ENCODE measurements around the gene ATP6V0A4.
"Not testable (repeated sequence)": the region's sequence is repeated elsewhere in the genome, so short reads cannot be mapped to it uniquely, and the experiment has no call there.

ATP6V0A4 gene

DNA sequence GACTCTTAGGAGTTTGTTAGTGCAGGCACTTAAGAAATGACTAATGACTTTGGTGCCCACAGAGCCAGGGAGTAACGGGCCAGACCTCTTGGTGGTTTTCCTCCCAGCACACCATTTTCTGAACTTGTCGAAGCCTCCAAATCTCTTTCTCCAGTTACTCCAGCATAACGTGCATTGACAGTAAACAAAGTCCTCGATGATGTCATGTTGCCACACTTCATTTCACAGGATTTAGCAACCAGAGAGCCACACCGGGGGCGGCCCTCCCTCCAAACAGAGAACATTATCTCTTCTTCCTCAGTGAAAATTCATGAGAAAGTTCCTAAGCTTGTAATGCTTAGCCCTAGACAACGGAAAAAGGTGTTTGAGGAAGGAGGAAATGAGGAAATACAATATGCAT is 92.8 kb downstream of the ATP6V0A4 start:
- in situ Hi-C loops (cut with MboI; ENCODE audit: low sequenced_read_pairs) = no loop called here

DNA sequence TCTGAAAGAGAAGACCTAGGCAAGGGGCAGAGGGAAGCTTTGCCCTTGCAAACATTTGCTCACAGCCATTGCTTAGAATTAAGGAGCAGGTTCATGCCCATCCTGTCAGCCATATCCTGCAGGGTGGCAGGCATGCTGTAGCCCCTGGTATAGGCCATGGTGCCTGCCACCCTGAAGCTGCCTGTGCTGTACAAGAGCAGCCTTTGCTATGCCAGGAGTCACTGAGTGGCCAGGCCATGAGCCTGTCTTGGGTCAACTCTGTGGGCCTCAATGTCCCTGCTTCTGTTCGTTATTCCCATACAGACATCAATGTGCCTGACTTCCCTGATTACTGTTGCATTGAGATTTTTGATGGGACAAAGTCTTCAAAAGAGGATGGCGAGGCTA is 96.5 kb downstream of the ATP6V0A4 start:
- in situ Hi-C loops (cut with MboI; ENCODE audit: low sequenced_read_pairs) = no loop called here

DNA sequence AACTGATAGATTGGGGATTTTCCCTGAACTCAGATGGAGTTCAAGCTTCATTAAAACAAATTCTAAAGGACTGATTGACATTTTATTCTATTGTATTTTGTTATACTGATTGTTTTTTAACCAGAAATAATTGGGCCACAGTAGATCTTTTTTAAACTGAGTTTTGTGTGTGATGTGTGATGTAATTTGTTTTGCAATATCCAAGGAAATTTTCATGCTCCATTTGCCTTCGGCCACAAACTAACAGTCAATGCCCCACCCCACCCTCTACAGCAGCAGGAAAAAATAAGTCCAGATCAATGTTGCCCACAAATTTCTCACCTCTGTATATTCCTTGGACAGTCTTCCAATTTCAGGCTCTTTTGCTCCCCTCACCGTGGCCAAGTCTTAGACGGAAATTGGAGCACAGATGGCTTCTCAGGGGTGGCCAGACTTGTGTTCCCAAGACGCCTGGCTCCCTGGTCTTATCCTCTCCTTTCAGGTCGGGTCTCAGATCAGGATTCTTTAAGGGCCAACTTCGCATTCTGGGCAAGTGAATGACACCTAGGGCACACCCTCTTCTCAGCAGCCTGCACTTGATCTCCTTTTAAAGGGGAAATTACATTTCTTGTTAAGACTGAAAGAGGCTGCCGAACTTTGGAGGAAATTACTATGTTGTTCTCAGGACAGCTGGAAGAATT is 97.0 kb downstream of the ATP6V0A4 start, which contains the start of gene SVOPL:
TSS of gene SVOPL (minus strand) at position 506 of the 680 bp plus-strand sequence. CDS start 22,317 bp downstream, outside the sequence.
- in situ Hi-C loops (cut with MboI; ENCODE audit: low sequenced_read_pairs) = no loop called here

DNA sequence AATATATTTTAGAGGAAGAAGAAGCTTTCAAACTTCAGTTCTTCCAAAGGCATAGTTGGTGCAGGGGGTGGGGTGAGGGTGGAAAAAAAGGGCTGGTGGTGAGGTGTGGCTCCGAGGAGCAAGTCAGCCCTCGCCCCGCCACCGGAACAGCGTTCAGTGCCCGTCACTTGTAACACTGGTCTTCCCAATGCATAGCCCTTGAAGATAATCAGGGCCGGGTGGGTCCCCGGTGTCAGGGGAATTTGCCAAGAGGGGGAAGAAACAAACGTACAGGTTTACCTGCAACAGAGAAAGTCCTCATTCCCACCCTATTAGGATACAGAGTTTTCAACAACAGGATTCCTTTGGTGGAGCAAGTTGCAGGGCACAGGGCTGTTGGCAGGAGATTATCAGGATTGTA is 98.3 kb downstream of the ATP6V0A4 start:
- in situ Hi-C loops (cut with MboI; ENCODE audit: low sequenced_read_pairs) = no loop called here

DNA sequence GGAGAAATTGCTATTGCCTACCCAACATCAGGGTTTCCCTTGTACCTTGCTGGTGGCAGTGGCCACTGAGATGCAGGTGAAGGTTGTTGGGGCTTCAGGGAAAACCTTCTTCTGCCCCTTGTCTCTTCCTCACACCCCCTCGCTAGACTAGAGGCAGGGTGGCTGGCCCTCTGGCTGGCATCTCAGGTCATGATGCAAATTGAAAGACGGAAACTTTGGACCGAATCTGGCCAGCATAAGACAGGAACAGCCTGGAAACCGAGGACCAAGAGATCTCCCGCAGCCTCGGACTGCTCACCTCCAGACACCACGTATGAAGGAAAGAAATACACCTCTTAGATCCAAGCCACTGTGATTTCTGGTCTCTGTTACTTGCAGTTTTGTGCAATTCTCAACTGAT is 99.7 kb downstream of the ATP6V0A4 start:
- in situ Hi-C loops (cut with MboI; ENCODE audit: low sequenced_read_pairs) = no loop called here

DNA sequence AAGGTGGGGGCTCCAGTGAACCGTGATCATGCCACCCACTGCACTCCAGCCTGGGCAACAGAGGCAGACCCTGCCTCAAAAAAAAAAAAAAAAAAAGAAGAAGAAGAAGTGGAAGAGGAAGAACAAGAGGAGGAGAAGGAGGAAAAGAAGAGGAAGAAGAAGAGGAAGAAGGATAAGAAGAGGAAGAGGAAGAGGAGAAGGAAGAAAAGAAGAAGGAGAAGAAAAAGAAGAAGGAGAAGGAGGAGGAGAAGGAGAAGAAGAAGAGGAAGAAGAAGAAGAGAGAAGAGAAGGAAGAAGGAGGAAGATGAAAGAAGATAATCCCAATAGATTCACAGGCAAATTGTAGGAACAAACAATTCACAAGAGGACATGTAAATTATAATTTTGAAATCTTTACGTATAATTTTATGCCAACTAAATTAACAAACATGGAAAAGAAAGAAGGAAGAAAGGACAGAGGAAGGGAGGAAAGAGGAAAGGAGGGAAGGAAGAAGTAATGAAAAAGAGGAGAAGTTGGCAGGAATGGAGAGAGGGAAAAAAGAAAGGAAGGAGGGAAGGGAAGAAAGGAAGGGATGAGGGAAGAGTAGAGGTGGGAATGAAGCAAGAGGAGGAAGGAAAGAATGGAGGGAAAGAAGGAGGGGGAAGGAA is 100.3 kb downstream of the ATP6V0A4 start:
- in situ Hi-C loops (cut with MboI; ENCODE audit: low sequenced_read_pairs) = no loop called here

DNA sequence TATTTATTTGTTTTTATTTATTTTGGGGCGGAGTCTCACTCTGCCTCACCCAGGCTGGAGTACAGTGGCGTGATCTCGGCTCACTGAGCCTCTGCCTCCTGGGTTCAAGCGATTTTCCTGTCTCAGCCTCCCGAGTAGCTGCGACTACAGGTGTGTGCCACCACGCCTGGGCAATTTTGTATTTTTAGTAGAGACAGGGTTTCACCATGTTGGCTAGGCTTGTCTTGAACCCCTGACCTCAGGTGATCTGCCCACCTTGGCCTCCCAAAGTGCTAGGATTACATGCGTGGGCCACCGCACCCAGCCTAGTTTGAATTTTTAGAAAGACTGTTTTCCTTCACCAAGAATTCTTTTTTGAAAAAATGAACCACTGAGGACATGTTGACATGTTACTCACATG is 102.2 kb downstream of the ATP6V0A4 start:
- in situ Hi-C loops (cut with MboI; ENCODE audit: low sequenced_read_pairs) = not testable (repeated sequence)

DNA sequence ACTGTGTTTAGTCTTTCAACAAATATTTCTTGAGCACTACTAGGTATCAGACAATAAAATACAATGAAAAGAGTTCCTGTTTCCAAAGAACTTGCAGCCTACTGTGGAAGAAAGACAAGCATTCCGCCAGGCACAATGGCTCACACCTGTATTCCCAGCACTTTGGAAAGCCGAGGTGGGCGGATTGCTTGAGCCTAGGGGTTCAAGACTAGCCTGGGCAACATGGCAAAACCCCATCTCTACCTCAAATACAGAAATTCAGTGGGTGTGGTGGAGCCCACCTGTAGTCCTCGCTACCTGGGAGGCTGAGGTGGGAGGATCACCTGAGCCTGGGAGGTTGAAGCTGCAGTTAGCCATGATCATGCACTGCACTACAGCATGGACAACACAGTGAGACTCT is 102.9 kb downstream of the ATP6V0A4 start:
- in situ Hi-C loops (cut with MboI; ENCODE audit: low sequenced_read_pairs) = no loop called here

DNA sequence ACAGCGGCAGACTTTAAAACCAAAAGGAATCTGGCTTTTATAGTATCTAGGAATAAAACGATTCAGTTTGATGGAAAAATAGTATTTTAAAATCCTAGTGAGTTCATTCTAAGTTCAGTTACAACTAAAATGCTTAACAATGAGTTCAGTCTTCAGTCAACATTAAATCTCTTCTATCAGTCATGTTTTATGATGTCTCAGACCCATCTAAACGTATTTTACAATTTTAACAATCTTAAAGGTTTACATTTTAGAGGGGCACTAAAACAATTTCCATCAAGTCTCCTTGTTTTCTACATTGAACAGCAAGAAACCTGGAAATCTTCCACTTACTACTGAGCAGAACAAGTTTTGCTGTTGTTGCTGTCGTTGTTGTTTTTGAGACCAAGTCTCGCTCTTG is 106.8 kb downstream of the ATP6V0A4 start:
- in situ Hi-C loops (cut with MboI; ENCODE audit: low sequenced_read_pairs) = no loop called here

DNA sequence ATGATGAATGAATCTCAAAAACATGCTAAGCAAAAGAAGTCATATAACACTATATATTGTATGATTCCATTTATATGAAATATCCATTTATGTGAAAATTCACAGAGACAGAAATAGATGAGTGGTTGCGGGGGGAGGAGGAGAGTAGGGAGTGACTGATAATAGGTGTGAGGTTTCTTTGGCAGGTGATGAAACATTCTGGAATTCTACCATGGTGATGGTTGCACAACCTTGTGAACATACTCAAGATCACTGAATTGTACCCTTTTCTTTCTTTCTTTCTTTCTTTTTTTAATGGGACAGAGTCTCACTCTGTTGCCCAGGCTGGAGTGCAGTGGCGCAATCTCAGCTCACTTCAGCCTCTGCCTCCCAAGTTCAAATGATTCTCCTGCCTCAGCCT is 107.5 kb downstream of the ATP6V0A4 start:
- in situ Hi-C loops (cut with MboI; ENCODE audit: low sequenced_read_pairs) = no loop called here

DNA sequence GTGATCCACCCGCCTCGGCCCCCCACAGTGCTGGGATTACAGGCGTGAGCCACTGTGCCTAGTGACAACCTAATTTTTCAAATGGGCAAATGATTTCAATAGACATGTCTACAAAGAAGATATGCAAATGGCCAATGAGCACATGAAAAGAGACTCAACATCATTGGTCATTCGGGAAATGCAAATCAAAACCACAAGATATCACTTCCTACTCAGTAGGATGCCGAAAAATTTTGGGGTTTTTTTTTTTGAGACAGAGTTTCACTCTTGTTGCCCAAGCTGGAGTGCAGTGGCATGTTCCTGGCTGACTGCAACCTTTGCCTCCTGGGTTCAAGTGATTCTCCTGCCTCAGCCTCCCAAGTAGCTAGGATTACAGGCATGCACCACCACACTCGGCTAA is 110.0 kb downstream of the ATP6V0A4 start:
- in situ Hi-C loops (cut with MboI; ENCODE audit: low sequenced_read_pairs) = not testable (repeated sequence)

DNA sequence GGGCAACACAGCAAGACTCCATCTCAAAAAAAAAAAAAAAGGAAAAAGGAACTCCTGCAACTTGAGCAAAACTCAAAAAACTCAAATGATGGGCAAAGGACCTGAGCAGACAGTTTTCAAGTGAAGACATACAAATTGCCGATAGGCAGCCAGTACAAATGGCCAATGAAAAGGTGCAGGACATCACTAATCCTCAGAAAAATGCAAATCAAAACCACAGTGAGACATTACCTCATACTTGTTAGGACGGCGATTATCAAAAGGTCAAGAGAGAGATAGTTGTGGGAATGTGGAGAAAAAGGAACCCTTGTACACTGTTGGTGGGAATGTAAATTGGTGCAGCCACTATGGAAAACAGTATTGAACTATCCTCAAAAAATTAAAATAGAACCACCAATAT is 113.7 kb downstream of the ATP6V0A4 start:
- in situ Hi-C loops (cut with MboI; ENCODE audit: low sequenced_read_pairs) = no loop called here

DNA sequence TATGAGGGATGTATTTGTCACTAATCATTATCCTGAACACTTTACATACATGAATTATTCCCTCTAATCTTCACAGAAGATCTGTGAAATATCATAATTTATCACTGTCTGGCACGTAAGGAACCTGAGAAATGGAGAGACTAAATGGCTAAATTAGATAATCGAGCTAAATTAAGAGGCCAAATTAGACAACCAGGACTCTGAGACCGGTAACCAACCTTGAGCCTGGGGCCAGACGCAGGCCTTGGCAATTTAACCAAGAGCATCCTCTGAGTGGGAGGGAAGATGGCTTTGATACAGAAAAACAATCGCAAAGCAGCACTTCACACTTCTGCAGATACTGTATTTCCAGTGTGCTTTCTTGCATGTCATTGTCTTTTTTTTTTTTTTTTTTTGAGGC is 118.2 kb downstream of the ATP6V0A4 start:
- in situ Hi-C loops (cut with MboI; ENCODE audit: low sequenced_read_pairs) = no loop called here

DNA sequence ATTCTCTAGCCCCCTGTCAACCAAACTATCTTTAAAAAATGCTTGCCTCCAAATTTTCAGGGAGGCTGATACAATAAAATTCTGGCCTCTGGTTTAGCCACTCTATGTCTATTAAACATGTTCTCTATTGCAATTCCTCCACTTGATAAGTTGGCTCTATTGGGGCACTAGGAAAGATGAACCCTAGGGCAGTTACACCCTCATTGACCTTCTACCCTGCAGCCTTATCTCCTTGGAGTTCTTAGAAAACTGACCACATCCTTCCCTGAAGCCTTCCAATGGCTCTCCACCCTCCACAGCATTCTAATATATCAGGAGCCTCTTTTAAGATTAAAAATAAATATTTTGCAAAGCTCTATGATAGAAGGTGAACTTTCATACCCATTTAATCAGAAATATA is 127.4 kb downstream of the ATP6V0A4 start:
- in situ Hi-C loops (cut with MboI; ENCODE audit: low sequenced_read_pairs) = no loop called here

DNA sequence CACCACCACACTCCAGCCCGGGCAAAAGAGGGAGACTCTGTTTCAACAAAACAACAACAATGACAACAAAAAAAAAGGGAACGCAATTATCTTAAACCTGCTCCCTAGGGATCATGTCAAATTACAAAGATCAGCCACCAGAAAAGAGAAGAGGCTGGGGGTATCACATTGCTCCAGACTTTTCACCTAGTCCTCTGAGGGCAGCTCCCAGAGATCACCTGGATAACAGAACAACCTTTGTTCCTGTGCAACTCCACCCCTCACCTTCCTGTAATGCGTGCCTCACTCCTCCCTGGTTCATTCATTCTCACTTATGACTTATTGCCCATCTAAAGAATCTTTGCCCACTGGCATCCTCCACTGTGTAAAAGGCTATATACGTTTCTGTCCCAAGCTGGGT is 128.6 kb downstream of the ATP6V0A4 start:
- in situ Hi-C loops (cut with MboI; ENCODE audit: low sequenced_read_pairs) = no loop called here

DNA sequence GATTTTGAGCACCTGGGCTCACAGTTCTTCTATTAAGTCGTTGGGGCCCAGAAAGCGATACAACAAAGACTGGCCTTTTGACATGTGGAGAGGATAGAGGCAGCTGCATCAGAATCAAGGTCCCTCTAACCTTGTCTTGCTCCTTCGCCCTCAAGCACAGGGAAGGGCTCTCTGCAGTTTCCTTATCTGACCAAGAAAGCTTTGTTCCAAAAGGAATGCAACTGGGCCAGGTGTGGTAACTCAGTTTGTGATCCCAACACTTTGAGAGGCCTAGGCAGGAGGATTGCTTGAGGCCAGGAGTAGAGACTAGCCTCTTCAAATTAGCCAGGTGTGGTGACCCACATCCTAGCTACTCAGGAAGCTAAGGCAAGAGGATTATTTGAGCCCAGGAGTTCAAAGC is 129.1 kb downstream of the ATP6V0A4 start:
- in situ Hi-C loops (cut with MboI; ENCODE audit: low sequenced_read_pairs) = no loop called here

DNA sequence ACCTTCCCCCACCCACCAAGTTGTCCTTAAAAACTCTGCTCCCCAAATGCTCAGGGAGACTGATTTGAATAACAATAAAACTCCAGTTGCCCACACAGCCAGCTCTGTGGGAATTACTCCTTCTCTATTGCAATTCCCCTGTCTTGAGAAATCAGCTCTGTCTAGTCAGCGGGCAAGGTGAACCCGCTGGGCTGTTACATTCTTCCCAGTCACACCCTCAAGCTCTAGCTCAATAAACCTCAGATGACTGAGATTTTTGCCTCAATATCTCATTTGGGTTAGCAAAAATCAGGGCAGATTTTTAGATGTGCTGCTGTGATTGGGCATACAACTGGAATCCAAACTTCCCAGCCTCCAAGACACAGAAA is 129.8 kb downstream of the ATP6V0A4 start:
- in situ Hi-C loops (cut with MboI; ENCODE audit: low sequenced_read_pairs) = no loop called here

DNA sequence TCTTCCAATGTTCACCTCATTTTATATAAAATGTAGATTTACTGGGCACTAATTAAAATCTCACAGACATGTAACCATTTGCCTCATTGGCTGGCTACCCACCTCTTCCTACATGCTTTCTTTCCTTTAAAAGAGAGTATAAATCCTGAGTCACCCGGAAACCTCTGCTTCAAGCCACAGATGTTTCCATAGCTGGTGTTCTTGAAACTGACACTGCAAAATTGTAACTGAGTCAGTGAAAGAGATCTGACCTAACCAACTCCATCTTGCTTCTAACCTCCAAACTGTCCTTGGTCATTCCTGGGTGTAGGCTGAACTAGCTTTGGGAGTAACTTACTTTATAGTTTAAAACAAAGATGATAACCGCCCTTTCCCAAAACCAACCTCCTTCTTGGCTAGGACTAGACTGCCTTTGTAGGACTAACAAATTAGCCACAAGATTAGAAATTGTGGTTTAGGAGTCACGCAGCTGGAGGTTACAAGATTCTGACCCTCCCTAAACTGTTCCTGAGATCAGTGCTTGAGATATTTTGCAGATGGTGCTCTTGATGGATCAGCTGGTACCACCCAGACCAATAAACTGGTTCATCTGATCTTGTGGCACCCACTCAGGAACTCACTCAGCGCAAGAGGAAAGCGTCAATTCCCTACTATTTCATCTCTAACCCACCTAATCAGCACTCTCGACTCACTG is 130.3 kb downstream of the ATP6V0A4 start:
- in situ Hi-C loops (cut with MboI; ENCODE audit: low sequenced_read_pairs) = no loop called here

DNA sequence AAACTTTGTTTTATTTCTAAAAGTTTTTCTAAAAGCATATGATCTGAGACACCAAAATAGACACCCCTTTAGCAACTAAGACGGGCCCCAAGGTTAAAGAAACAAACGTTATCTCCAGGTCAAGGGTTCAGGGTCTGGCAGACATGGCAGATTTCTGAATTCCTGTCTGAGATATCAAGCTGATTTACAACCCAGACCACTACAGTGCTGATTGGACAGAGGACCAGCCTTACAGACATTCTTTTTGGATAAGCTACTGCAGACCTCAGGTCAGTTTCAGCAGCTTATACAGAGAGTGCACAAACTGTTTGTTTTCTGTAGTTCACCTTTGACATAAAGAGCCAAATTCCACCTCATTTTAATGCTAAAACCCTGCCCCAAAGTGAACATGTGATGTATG is 131.6 kb downstream of the ATP6V0A4 start:
- in situ Hi-C loops (cut with MboI; ENCODE audit: low sequenced_read_pairs) = no loop called here

DNA sequence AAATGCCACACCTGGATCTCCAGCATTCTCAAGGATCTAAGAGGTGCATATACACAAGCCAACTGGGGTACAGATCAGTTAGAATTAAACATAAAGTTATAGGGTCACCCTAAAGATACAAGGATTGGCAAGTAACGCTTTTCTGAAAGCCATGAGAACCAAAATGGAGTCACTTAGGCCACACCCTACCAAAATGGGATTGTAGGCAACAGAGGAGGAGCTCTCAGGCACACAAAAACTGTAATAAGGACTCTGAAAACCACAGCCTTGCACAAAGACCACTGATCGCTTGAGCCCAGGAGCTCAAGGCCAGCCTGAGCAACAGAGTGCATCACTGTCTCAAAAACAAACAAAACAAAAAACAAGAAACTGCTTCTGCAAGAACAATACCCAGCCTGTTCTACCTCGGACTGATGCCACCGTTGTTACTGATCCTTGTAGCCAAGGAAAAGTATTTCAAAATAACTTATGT is 132.3 kb downstream of the ATP6V0A4 start:
- in situ Hi-C loops (cut with MboI; ENCODE audit: low sequenced_read_pairs) = no loop called here

DNA sequence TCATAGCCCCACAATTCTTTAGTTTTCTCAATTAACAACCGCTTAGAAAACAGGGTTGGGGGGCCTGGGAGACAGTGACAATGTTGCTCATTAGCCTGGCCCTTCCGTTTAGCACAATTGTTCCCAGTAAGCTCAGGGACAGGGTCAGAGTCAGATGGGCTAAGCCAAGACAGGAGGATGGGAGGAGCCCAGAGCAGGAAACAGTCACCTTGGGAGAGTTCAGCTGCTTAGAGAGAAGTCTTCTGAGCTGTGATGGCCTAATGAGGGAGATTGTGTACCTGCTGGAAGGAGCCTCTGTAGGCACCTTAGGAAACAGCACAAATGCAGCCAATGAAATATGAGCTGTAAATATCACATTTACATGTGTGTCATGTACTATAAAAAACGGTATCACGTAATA is 132.7 kb downstream of the ATP6V0A4 start:
- in situ Hi-C loops (cut with MboI; ENCODE audit: low sequenced_read_pairs) = no loop called here

All from hTERT RPE-1 (cell line).